ENCODE measurements around the gene FBXL20.

The FBXL20 gene

GRCh38 chr17:39236450-39236927, 164.9 kb downstream of the FBXL20 start:
- TF ChIP-seq CTCF (IDR thresholded peaks at IDR 0.05; ENCODE audit: low read depth, low read length): no peak
- no peak overlapping the region for H3K4me3 ChIP-seq (replicated peaks in 1 of 2; ENCODE audit: low read depth in 2 of 2, low read length in 2 of 2)
- DNase-seq (ENCODE audit: low read depth in 2 of 2): no peak

GRCh38 chr17:39235555-39236449, 165.6 kb downstream of the FBXL20 start:
- H3K4me3 ChIP-seq (replicated peaks in 1 of 2; ENCODE audit: low read depth in 2 of 2, low read length in 2 of 2): no peak overlapping the region
- TF ChIP-seq CTCF (IDR thresholded peaks at IDR 0.05; ENCODE audit: low read depth, low read length): peak; percentile 79
- peak; percentile 64 to 70 for DNase-seq (ENCODE audit: low read depth in 2 of 2)

GRCh38 chr17:39231591-39232551, 169.6 kb downstream of the FBXL20 start:
- TF ChIP-seq CTCF (IDR thresholded peaks at IDR 0.05; ENCODE audit: low read depth, low read length): peak; percentile 93
- no peak overlapping the region for H3K4me3 ChIP-seq (replicated peaks in 1 of 2; ENCODE audit: low read depth in 2 of 2, low read length in 2 of 2)
- DNase-seq (ENCODE audit: low read depth in 2 of 2): peak; percentile 53 to 62

- H3K4me3 ChIP-seq (replicated peaks in 1 of 2; ENCODE audit: low read depth in 2 of 2, low read length in 2 of 2): no peak overlapping the region
- no peak for TF ChIP-seq CTCF (IDR thresholded peaks at IDR 0.05; ENCODE audit: low read depth, low read length)
- no peak for DNase-seq (ENCODE audit: low read depth in 2 of 2)
These were observed 170.3 kb downstream of the FBXL20 start for GRCh38 chr17:39231091-39231561.

- DNase-seq (ENCODE audit: low read depth in 2 of 2): no peak
- no peak for TF ChIP-seq CTCF (IDR thresholded peaks at IDR 0.05; ENCODE audit: low read depth, low read length)
- no peak overlapping the region for H3K4me3 ChIP-seq (replicated peaks in 1 of 2; ENCODE audit: low read depth in 2 of 2, low read length in 2 of 2)
These were observed 171.1 kb downstream of the FBXL20 start for GRCh38 chr17:39230361-39230760.

GRCh38 chr17:39229274-39229913, 172.0 kb downstream of the FBXL20 start:
- DNase-seq (ENCODE audit: low read depth in 2 of 2): peak; percentile 77 to 83

More at GRCh38 chr17:39229274-39229913, 172.0 kb downstream of the FBXL20 start:
- no peak overlapping the region for H3K4me3 ChIP-seq (replicated peaks in 1 of 2; ENCODE audit: low read depth in 2 of 2, low read length in 2 of 2)
- no peak for TF ChIP-seq CTCF (IDR thresholded peaks at IDR 0.05; ENCODE audit: low read depth, low read length)

All from cardiac fibroblast (primary cell).